Kasumi-1 (cell line): ENCODE measurements around the gene BOK.

ENCODE experiments used
- DNase-seq, 2 experiments: peaks; one replicate each; lab custom pipeline; 2025; lab: John Stamatoyannopoulos, UW

BOK gene

GRCh38 chr2:241538838-241539615, 19.5 kb upstream of the BOK start:
- no peak for DNase-seq

GRCh38 chr2:241539616-241540374, 18.8 kb upstream of the BOK start:
- no peak for DNase-seq

GRCh38 chr2:241540401-241540770, 18.2 kb upstream of the BOK start:
- no peak for DNase-seq

GRCh38 chr2:241540771-241541561, 17.6 kb upstream of the BOK start:
- no peak for DNase-seq

- DNase-seq = no peak
Measured at GRCh38 chr2:241541564-241542277, 16.8 kb upstream of the BOK start.

- DNase-seq = no peak
Measured at GRCh38 chr2:241542278-241542605, 16.3 kb upstream of the BOK start.

- DNase-seq = no peak
Measured at GRCh38 chr2:241545106-241545505, 13.4 kb upstream of the BOK start.

- no peak for DNase-seq
Measured at GRCh38 chr2:241545523-241546473, 12.7 kb upstream of the BOK start.

- no peak for DNase-seq
Measured at GRCh38 chr2:241546771-241547498, 11.6 kb upstream of the BOK start.

- DNase-seq = no peak
Measured at GRCh38 chr2:241547781-241548450, 10.6 kb upstream of the BOK start.

- no peak for DNase-seq
Measured at GRCh38 chr2:241548451-241548835, 10.1 kb upstream of the BOK start.

GRCh38 chr2:241550616-241551580, 7.6 kb upstream of the BOK start:
- no peak for DNase-seq

- no peak for DNase-seq
Measured at GRCh38 chr2:241551599-241551997, 6.9 kb upstream of the BOK start.

- no peak for DNase-seq
Measured at GRCh38 chr2:241551998-241552737, 6.4 kb upstream of the BOK start.

GRCh38 chr2:241553512-241553830, 5.1 kb upstream of the BOK start:
- no peak for DNase-seq

- no peak for DNase-seq
Measured at GRCh38 chr2:241553981-241554380, 4.6 kb upstream of the BOK start.

- DNase-seq = no peak
Measured at GRCh38 chr2:241554610-241555322, 3.8 kb upstream of the BOK start.
